ENCODE results near the gene DDIT3. TPM values are rescaled to one million over a fixed set of nuclear protein-coding genes. Genes with fewer than 3 reads are reported as not detected.

DDIT3 gene
- total and polyA plus RNA-seq, 10 donors = 18.0 to 43.9 (median 23.0) TPM

- Histone ChIP-seq H3K36me3 (peaks cover 0 to 99% (median 66%) of the 10 kb centered on the region in 6 donors), H3K9me3 (no peaks in the 10 kb centered on the region), H3K27me3 (replicated peaks in 1 of 7) (no peaks in the 10 kb centered on the region), H3K4me3 (no peak overlapping the region), H3K27ac (no peak overlapping the region), H3K4me1 (no peaks in the 10 kb centered on the region)
- no peak for DNase-seq
- TF ChIP-seq POLR2AphosphoS5 (IDR thresholded peaks at IDR 0.05) (no peak), POLR2A (IDR thresholded peaks at IDR 0.05) (no peak)
- TF ChIP-seq, protein P1, sequence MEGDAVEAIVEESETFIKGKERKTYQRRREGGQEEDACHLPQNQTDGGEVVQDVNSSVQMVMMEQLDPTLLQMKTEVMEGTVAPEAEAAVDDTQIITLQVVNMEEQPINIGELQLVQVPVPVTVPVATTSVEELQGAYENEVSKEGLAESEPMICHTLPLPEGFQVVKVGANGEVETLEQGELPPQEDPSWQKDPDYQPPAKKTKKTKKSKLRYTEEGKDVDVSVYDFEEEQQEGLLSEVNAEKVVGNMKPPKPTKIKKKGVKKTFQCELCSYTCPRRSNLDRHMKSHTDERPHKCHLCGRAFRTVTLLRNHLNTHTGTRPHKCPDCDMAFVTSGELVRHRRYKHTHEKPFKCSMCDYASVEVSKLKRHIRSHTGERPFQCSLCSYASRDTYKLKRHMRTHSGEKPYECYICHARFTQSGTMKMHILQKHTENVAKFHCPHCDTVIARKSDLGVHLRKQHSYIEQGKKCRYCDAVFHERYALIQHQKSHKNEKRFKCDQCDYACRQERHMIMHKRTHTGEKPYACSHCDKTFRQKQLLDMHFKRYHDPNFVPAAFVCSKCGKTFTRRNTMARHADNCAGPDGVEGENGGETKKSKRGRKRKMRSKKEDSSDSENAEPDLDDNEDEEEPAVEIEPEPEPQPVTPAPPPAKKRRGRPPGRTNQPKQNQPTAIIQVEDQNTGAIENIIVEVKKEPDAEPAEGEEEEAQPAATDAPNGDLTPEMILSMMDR (IDR thresholded peaks at IDR 0.05 in 8 of 11, conservative IDR thresholded peaks at IDR 0.05 in 3 of 11) = no peak
- 77 to 100% (median 87%) methylated on average over 6 of the region's 6 CpGs for WGBS, 5 donors
- intact Hi-C loops (cut with DNase I; ENCODE audit: low total_unique reads) = no loop called here
Observed at GRCh38 chr12:57535764-57536596, 15.7 kb upstream of the DDIT3 start.

DNA sequence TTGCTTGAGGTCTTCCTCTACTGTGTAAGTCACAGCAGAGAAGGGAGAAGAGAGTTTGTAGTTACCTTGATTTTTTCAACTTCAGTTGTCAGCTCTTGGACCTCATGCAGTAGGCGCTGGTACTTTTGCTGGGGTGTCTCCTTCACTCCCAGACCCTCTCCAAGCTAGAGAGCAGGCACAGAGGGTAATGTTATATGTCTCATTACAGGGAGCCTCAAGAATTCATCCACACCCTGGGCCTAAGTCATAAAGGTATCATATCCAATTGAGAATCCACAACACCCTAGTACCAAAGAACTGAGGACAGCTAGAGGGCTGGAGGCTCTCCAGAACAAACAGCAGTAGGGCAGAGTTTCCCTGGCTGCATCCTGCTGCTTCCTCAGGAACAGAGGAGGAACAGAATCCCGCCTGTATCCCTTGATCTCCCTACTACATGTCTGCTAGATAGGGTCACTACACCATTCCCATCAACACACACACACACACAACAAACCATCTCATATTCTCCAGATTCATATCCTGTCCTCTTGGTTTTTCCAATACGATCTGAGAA is 14.8 kb upstream of the DDIT3 start:
- no peaks in the 10 kb centered on the region for H3K4me1 ChIP-seq
- TF ChIP-seq POLR2A (IDR thresholded peaks at IDR 0.05) (no peak), POLR2AphosphoS5 (IDR thresholded peaks at IDR 0.05) (no peak)
- TF ChIP-seq, protein P1 (IDR thresholded peaks at IDR 0.05 in 8 of 11, conservative IDR thresholded peaks at IDR 0.05 in 3 of 11) = no peak
- DNase-seq = no peak
- peaks cover 0 to 100% (median 75%) of the 10 kb centered on the region in 6 donors for H3K36me3 ChIP-seq
- H3K4me3 ChIP-seq = no peak overlapping the region
- no peaks in the 10 kb centered on the region for H3K9me3 ChIP-seq
- intact Hi-C loops (cut with DNase I; ENCODE audit: low total_unique reads) = no loop called here
- no peaks in the 10 kb centered on the region for H3K27me3 ChIP-seq (replicated peaks in 1 of 7)
- H3K27ac ChIP-seq = no peak overlapping the region
- WGBS, 5 donors = 85 to 97% (median 93%) methylated on average over 3 of the region's 3 CpGs

DNA sequence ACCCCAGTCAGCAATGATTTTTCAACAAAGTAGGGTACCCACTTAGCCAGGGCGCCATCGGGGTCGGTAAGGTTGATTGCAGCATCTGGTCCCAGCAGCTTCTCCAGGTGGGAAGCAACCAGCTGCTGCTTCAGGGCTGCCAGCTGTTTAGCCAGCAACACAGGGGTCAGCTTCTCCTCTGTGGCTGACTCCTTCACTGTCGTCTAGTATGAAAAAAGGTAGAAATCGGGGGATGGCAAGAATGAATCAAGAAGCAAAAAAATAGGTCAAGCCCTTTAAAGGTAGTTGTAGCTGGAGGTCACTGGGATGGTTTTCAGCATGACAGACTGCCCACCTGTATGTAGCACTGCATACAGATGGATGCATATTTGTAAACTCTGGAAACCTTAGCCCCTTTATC is 13.9 kb upstream of the DDIT3 start:
- H3K4me1 ChIP-seq = no peaks in the 10 kb centered on the region
- WGBS, 5 donors = 94 to 96% (median 95%) methylated on average over 5 of the region's 5 CpGs
- H3K27me3 ChIP-seq (replicated peaks in 1 of 7) = no peaks in the 10 kb centered on the region
- H3K4me3 ChIP-seq = no peak overlapping the region
- intact Hi-C loops (cut with DNase I; ENCODE audit: low total_unique reads) = no loop called here
- DNase-seq = no peak
- H3K27ac ChIP-seq = no peak overlapping the region
- H3K36me3 ChIP-seq = peaks cover 0 to 100% (median 79%) of the 10 kb centered on the region in 6 donors
- no peaks in the 10 kb centered on the region for H3K9me3 ChIP-seq
- TF ChIP-seq POLR2AphosphoS5 (IDR thresholded peaks at IDR 0.05) = no peak

DNA sequence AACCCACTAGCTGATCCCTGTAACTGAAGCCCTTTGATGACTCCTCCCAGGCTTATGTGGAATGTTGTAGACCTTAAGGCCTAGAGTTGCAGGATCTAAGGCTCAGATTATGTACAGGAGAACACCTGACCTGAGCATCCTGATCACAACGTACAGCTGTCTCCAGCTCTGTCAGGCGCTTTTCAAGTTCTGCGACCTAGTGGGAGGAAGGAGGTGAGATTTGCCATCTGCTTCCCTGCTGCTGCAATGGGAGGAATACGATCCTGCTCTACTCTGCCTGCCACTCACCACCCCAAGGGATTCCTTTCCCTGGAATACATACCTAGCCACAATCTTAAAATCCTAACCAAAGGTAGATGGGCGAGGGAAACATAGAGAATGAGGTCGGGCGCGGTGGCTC is 12.8 kb upstream of the DDIT3 start:
- 93 to 96% (median 95%) methylated on average over 8 of the region's 8 CpGs for WGBS, 5 donors
- Histone ChIP-seq H3K27ac (no peak overlapping the region), H3K27me3 (replicated peaks in 1 of 7) (no peaks in the 10 kb centered on the region), H3K36me3 (peaks cover 0 to 100% (median 79%) of the 10 kb centered on the region in 6 donors), H3K4me3 (no peak overlapping the region), H3K9me3 (no peaks in the 10 kb centered on the region), H3K4me1 (no peaks in the 10 kb centered on the region)
- no peak for DNase-seq
- TF ChIP-seq POLR2A (IDR thresholded peaks at IDR 0.05) (no peak), POLR2AphosphoS5 (IDR thresholded peaks at IDR 0.05) (no peak)
- TF ChIP-seq, protein P1 (IDR thresholded peaks at IDR 0.05 in 8 of 11, conservative IDR thresholded peaks at IDR 0.05 in 3 of 11) = no peak
- intact Hi-C loops (cut with DNase I; ENCODE audit: low total_unique reads) = no loop called here

Measured in spleen (tissue), 11 donors.